Caco-2 (cell line): ENCODE data around the gene VOPP1. TPM values are rescaled to one million over a fixed set of nuclear protein-coding genes. Genes with fewer than 3 reads are reported as not detected.
"Not testable (repeated sequence)": the region's sequence is repeated elsewhere in the genome, so short reads cannot be mapped to it uniquely, and the experiment has no call there.

Experiments
- BruUV-seq: library from RNA; stranded (reverse); fragments of 400-500 nt; replicated peaks from 2 replicates; lab custom pipeline; 2021; lab: Mats Ljungman, UMichigan
- CTCF ChIA-PET: fragments of 300-600 bp; sonication (Branson Sonifier 250); formaldehyde crosslinking; loops from one replicate; lab custom pipeline; 2022; ENCODE audit warnings: antibody characterized with exemption; lab: Charles Lee
- POLR2A ChIA-PET: fragments of 300-600 bp; sonication (Branson Sonifier 250); formaldehyde crosslinking; loops from one replicate; lab custom pipeline; 2022; ENCODE audit warnings: antibody characterized with exemption; lab: Charles Lee
- DNase-seq, 2 experiments: peaks; one replicate each; pipeline versions ENCODE4 v3.0.0 to v3.0.0-alpha.2; 2020 to 2022
- H3K27me3 ChIP-seq: replicated peaks from 2 replicates; pipeline ENCODE4 v1.6.0; 2011; ENCODE audit warnings: low read length; ENCODE audit not compliant: control insufficient read depth, insufficient read depth
- H3K36me3 ChIP-seq: 2 replicates; pipeline ENCODE4 v1.5.1; 2011; ENCODE audit warnings: low read length; ENCODE audit not compliant: control insufficient read depth, insufficient read depth
- H3K4me1 ChIP-seq: fragments of 250-450 bp; sonication (Bioruptor Pico); 2 replicates; pipeline ENCODE4 v1.5.1; 2020; ENCODE audit warnings: mild to moderate bottlenecking
- H3K4me3 ChIP-seq: 2 replicates; pipeline ENCODE4 v1.5.1; 2011; ENCODE audit warnings: low read depth, mild to moderate bottlenecking, control low read depth, low read length
- H3K9me3 ChIP-seq: fragments of 250-450 bp; sonication (Bioruptor Pico); 2 replicates; pipeline ENCODE4 v1.5.1; 2020; ENCODE audit warnings: mild to moderate bottlenecking, moderate library complexity
- H3K27ac Mint-ChIP-seq: one replicate; pipeline ENCODE4 v1.8.0; 2022; ENCODE audit warnings: mixed read lengths; ENCODE audit not compliant: unreplicated experiment
- H3K27me3 Mint-ChIP-seq: one replicate; pipeline ENCODE4 v1.8.0; 2022; ENCODE audit warnings: mixed read lengths; ENCODE audit not compliant: insufficient read depth, unreplicated experiment
- H3K36me3 Mint-ChIP-seq: one replicate; pipeline ENCODE4 v1.8.0; 2022; ENCODE audit warnings: mild to moderate bottlenecking, mixed read lengths; ENCODE audit not compliant: insufficient read depth, unreplicated experiment
- H3K4me1 Mint-ChIP-seq: one replicate; pipeline ENCODE4 v1.8.0; 2022; ENCODE audit warnings: low read depth, mixed read lengths; ENCODE audit not compliant: unreplicated experiment
- H3K4me3 Mint-ChIP-seq: one replicate; pipeline ENCODE4 v1.8.0; 2022; ENCODE audit warnings: mild to moderate bottlenecking, moderate library complexity, mixed read lengths; ENCODE audit not compliant: unreplicated experiment
- H3K9me3 Mint-ChIP-seq: one replicate; pipeline ENCODE4 v1.8.0; 2022; ENCODE audit warnings: mixed read lengths; ENCODE audit not compliant: unreplicated experiment
- intact Hi-C: fragments of 100-400 bp; cut with micrococcal nuclease; formaldehyde crosslinking; loops from one replicate; pipeline ENCODE4 v1.10.0; 2022; ENCODE audit not compliant: unreplicated experiment
- total RNA-seq: library from RNA; stranded (reverse); gene quantifications from 2 replicates; pipeline ENCODE4 v1.2.3, GENCODE V29; 2022
- TF ChIP-seq, protein P1 (sequence below), 2 experiments: fragments of 200-600 bp in 1 of 2; IDR thresholded peaks; 1 replicate in 1 of 2; 2 replicates in 1 of 2; pipeline versions ENCODE4 v1.5.1 to v1.8.0; 2011 to 2022; ENCODE audit warnings: antibody characterized with exemption in 1 of 2, control low read depth in 1 of 2, inconsistent platforms in 1 of 2, low read depth in 1 of 2, low read length in 1 of 2, mild to moderate bottlenecking in 1 of 2, moderate library complexity in 1 of 2; ENCODE audit not compliant: insufficient read depth in 1 of 2, severe bottlenecking in 1 of 2, unreplicated experiment in 1 of 2

The VOPP1 gene
- total RNA-seq, 1 experiment from 2014 or later = 46.8 TPM

- TF ChIP-seq, protein P1, sequence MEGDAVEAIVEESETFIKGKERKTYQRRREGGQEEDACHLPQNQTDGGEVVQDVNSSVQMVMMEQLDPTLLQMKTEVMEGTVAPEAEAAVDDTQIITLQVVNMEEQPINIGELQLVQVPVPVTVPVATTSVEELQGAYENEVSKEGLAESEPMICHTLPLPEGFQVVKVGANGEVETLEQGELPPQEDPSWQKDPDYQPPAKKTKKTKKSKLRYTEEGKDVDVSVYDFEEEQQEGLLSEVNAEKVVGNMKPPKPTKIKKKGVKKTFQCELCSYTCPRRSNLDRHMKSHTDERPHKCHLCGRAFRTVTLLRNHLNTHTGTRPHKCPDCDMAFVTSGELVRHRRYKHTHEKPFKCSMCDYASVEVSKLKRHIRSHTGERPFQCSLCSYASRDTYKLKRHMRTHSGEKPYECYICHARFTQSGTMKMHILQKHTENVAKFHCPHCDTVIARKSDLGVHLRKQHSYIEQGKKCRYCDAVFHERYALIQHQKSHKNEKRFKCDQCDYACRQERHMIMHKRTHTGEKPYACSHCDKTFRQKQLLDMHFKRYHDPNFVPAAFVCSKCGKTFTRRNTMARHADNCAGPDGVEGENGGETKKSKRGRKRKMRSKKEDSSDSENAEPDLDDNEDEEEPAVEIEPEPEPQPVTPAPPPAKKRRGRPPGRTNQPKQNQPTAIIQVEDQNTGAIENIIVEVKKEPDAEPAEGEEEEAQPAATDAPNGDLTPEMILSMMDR (IDR thresholded peaks at IDR 0.05; ENCODE audit: insufficient read depth in 1 of 2, low read depth in 1 of 2, low read length in 1 of 2, severe bottlenecking in 1 of 2, unreplicated experiment in 1 of 2) = no peak
- H3K36me3 ChIP-seq = no peaks in the 10 kb centered on the region
These were observed 97.1 kb downstream of the VOPP1 start for GRCh38 chr7:55474944-55475854.

DNA sequence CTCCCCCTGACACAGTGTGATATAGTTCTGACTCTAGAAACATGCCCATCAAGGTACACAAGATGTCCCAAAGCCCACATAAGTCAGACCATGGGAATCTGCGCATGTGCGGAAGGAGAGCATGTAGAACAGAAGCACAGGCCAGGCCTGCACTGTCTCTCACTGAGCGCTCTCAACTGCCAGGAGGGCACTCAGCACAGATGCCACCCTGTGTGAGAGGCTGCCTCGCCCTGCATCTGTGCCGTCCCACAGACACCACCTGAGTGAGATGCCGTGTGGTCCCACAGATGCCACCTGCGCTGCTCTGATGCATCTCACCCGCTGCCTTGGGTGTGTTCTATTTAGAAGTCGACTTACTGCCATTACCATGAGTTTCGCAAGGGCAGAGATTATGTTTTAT lies 98.4 kb downstream of the VOPP1 start:
- CTCF ChIA-PET = no interaction called here
- no peak for DNase-seq
- intact Hi-C loops = no loop called here
- H3K4me3 Mint-ChIP-seq = no peak overlapping the region
- no peaks in the 10 kb centered on the region for H3K9me3 Mint-ChIP-seq
- Histone ChIP-seq H3K4me1 (no peaks in the 10 kb centered on the region), H3K9me3 (no peaks in the 10 kb centered on the region), H3K27me3 (no peaks in the 10 kb centered on the region), H3K36me3 (no peaks in the 10 kb centered on the region), H3K4me3 (no peak overlapping the region)
- H3K4me1 Mint-ChIP-seq = no peaks in the 10 kb centered on the region
- no peaks in the 10 kb centered on the region for H3K36me3 Mint-ChIP-seq
- no TSS peak for BruUV-seq
- H3K27me3 Mint-ChIP-seq = no peaks in the 10 kb centered on the region
- TF ChIP-seq, protein P1 (IDR thresholded peaks at IDR 0.05; ENCODE audit: insufficient read depth in 1 of 2, low read depth in 1 of 2, low read length in 1 of 2, severe bottlenecking in 1 of 2, unreplicated experiment in 1 of 2) = no peak
- no peak overlapping the region for H3K27ac Mint-ChIP-seq
- POLR2A ChIA-PET = no interaction called here

More at GRCh38 chr7:55474944-55475854, 97.1 kb downstream of the VOPP1 start:
- Mint-ChIP-seq H3K4me3 (no peak overlapping the region), H3K27ac (no peak overlapping the region), H3K27me3 (no peaks in the 10 kb centered on the region), H3K9me3 (no peaks in the 10 kb centered on the region), H3K36me3 (no peaks in the 10 kb centered on the region), H3K4me1 (no peaks in the 10 kb centered on the region)
- POLR2A ChIA-PET = no interaction called here
- DNase-seq = no peak
- no peaks in the 10 kb centered on the region for H3K9me3 ChIP-seq
- CTCF ChIA-PET = no interaction called here
- no peak overlapping the region for H3K4me3 ChIP-seq
- no peaks in the 10 kb centered on the region for H3K4me1 ChIP-seq
- H3K27me3 ChIP-seq = no peaks in the 10 kb centered on the region
- no TSS peak for BruUV-seq
- intact Hi-C loops = no loop called here

- no peaks in the 10 kb centered on the region for H3K9me3 ChIP-seq
- H3K4me1 ChIP-seq = no peaks in the 10 kb centered on the region
- DNase-seq = no peak
- H3K27me3 Mint-ChIP-seq = no peaks in the 10 kb centered on the region
- no peaks in the 10 kb centered on the region for H3K36me3 Mint-ChIP-seq
- H3K4me3 ChIP-seq = no peak overlapping the region
- POLR2A ChIA-PET = no interaction called here
- H3K9me3 Mint-ChIP-seq = no peaks in the 10 kb centered on the region
- no peak overlapping the region for H3K27ac Mint-ChIP-seq
- H3K36me3 ChIP-seq = no peaks in the 10 kb centered on the region
- no peak overlapping the region for H3K4me3 Mint-ChIP-seq
- no peaks in the 10 kb centered on the region for H3K4me1 Mint-ChIP-seq
- no peaks in the 10 kb centered on the region for H3K27me3 ChIP-seq
- intact Hi-C loops = no loop called here
- CTCF ChIA-PET = no interaction called here
- TF ChIP-seq, protein P1 (IDR thresholded peaks at IDR 0.05; ENCODE audit: insufficient read depth in 1 of 2, low read depth in 1 of 2, low read length in 1 of 2, severe bottlenecking in 1 of 2, unreplicated experiment in 1 of 2) = no peak
- BruUV-seq = no TSS peak
These were observed 99.2 kb downstream of the VOPP1 start for GRCh38 chr7:55472928-55473725.

DNA sequence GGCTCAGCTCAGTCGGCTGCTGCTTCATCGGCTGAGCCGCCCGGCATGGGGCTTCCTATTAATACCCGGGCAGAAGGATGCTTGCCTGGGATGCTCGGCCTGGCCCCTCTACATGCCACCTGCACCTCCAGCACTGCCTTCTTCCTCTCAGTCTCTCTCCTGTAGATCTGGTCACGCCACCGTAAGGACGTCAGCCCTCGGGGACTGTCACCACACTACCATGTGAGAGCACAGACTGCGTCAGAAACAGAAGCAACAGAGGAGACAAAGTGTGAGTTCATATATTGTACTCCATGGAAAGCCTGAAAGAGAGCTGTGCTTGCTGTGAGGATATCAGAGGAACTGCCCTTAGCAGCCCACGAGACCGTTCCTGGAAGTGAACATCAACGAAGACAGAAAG lies 99.9 kb downstream of the VOPP1 start:
- BruUV-seq, H3K36me3 Mint-ChIP-seq, H3K9me3 Mint-ChIP-seq, POLR2A ChIA-PET, H3K4me1 ChIP-seq, H3K27ac Mint-ChIP-seq, H3K4me3 Mint-ChIP-seq, H3K27me3 Mint-ChIP-seq, CTCF ChIA-PET, H3K4me3 ChIP-seq, intact Hi-C loops, H3K4me1 Mint-ChIP-seq, H3K27me3 ChIP-seq, H3K9me3 ChIP-seq, DNase-seq, H3K36me3 ChIP-seq: not testable (repeated sequence)
